Lower leg skin (tissue), 4 donors: ENCODE measurements around the gene PRKCZ. TPM values are rescaled to one million over a fixed set of nuclear protein-coding genes. Genes with fewer than 3 reads are reported as not detected.

ENCODE experiments used
- DNase-seq, 2 donors: peaks; one replicate each; pipeline ENCODE4 v3.0.0-alpha.2; 2019; ENCODE audit warnings: low spot score in 2 of 2
- H3K4me3 ChIP-seq: fragments of 200-600 bp; sonication (generic); 2 replicates; pipeline ENCODE4 v1.5.1; 2017; ENCODE audit warnings: mild to moderate bottlenecking, low read depth; ENCODE audit not compliant: poor library complexity, severe bottlenecking
- POLR2A ChIP-seq, 2 donors: fragments of 450-650 bp; IDR thresholded peaks; one replicate each; pipeline ENCODE4 v1.6.1; 2016 to 2017; ENCODE audit warnings: antibody characterized with exemption in 2 of 2, mild to moderate bottlenecking in 1 of 2, moderate library complexity in 1 of 2
- WGBS, 2 donors: methylation state at CpG; one replicate each; pipeline ENCODE4 v1.1.5; 2018; 5-methylcytosine and 5-hydroxymethylcytosine counted together
- intact Hi-C: fragments of 100-400 bp; cut with DNase I; formaldehyde crosslinking; loops from one replicate; pipeline ENCODE4 v1.15.0; 2023; ENCODE audit warnings: low total_unique reads
- total RNA-seq, 4 donors: library from RNA; depleted of rRNA; stranded (reverse); fragments of >200 nt; gene quantifications; one replicate each; pipeline ENCODE4 v1.1.0, GENCODE V29; 2016
- TF ChIP-seq, protein P1 (sequence below), 3 donors: fragments of 450-650 bp; IDR thresholded peaks; one replicate each; pipeline ENCODE4 v1.5.1; 2016; ENCODE audit warnings: antibody characterized with exemption in 3 of 3, mild to moderate bottlenecking in 3 of 3, moderate library complexity in 2 of 3

PRKCZ gene
- total RNA-seq, 4 donors from 2014 or later, result 25.9 to 32.2 (median 26.8) TPM

DNA sequence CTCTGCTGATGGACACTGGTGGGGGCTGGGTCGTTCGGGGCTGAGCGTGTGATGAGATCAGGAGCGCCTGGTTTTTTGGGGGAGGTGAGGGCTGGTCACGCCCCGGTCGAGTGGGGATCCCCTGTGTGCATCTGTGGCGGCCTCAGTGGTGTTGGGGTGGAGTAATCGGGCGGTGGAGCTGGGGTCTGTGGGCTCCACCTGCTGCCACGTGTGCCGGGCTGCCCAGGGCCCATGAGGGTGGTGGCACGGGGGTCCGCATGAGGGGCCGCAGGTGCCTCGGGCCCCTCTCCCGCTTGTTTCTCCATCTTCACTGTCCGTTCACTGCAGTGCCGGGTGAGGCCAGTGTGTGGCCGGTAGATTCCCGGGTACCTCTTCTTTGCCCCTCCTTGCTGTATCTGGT is 17.2 kb downstream of the PRKCZ start:
- 91 to 94% methylated on average over 20 to 21 of the region's 21 CpGs for WGBS, 2 donors
- no peak for DNase-seq
- H3K4me3 ChIP-seq, result no peak overlapping the region
- intact Hi-C loops, result no loop called here
- no peak for TF ChIP-seq POLR2A (IDR thresholded peaks at IDR 0.05)
- TF ChIP-seq, protein P1, sequence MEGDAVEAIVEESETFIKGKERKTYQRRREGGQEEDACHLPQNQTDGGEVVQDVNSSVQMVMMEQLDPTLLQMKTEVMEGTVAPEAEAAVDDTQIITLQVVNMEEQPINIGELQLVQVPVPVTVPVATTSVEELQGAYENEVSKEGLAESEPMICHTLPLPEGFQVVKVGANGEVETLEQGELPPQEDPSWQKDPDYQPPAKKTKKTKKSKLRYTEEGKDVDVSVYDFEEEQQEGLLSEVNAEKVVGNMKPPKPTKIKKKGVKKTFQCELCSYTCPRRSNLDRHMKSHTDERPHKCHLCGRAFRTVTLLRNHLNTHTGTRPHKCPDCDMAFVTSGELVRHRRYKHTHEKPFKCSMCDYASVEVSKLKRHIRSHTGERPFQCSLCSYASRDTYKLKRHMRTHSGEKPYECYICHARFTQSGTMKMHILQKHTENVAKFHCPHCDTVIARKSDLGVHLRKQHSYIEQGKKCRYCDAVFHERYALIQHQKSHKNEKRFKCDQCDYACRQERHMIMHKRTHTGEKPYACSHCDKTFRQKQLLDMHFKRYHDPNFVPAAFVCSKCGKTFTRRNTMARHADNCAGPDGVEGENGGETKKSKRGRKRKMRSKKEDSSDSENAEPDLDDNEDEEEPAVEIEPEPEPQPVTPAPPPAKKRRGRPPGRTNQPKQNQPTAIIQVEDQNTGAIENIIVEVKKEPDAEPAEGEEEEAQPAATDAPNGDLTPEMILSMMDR (IDR thresholded peaks at IDR 0.05), result no peak

DNA sequence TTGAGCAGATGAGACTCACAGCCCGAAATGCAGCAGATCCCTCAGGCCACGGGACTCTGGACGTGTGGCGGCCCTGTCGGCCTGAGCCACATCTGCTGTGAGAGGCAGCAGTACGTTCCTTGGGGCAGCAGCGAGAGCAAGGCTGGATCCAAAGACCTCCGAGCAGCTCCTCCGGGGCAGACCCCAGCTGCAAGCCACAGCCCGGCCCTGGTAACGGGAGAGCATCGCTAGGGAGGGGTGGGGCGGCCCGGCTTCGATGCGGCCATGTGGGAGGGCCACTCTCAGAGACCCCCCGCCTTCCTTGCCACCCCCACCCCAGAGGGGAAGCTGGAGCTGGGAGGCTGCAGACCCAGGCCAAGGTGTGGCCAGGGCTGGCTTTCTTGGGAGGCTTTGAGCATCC is 17.8 kb downstream of the PRKCZ start:
- no peak for DNase-seq
- 83 to 94% methylated on average over 10 to 15 of the region's 17 CpGs for WGBS, 2 donors
- intact Hi-C loops, result no loop called here

DNA sequence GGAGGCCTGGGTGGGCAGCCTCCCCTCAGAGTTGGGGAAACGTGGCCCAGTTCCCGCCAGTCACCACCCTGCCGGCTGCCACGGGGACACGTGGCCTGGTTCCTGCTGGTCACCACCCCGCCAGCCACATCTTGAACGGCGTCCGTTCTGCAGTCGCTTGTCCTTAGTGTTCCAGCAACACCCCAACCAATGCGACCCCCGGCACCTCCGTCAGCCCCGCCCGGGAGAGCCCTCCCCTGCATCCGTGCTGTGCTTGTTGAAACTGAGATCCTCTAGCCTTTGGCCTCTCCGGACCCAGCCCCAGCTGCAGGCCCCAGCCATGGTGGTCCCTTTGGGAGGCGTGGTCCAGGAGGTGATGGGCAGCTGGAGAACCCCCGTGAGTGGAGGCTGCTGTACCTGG is 18.7 kb downstream of the PRKCZ start:
- no peak for DNase-seq
- intact Hi-C loops, result no loop called here
- TF ChIP-seq, protein P1 (IDR thresholded peaks at IDR 0.05), result no peak
- TF ChIP-seq POLR2A (IDR thresholded peaks at IDR 0.05), result no peak
- 93 to 96% methylated on average over 11 to 16 of the region's 19 CpGs for WGBS, 2 donors
- no peak overlapping the region for H3K4me3 ChIP-seq

More for the DNA sequence above, 17.8 kb downstream of the PRKCZ start:
- no peak for TF ChIP-seq POLR2A (IDR thresholded peaks at IDR 0.05)
- TF ChIP-seq, protein P1 (IDR thresholded peaks at IDR 0.05), result no peak
- no peak overlapping the region for H3K4me3 ChIP-seq

DNA sequence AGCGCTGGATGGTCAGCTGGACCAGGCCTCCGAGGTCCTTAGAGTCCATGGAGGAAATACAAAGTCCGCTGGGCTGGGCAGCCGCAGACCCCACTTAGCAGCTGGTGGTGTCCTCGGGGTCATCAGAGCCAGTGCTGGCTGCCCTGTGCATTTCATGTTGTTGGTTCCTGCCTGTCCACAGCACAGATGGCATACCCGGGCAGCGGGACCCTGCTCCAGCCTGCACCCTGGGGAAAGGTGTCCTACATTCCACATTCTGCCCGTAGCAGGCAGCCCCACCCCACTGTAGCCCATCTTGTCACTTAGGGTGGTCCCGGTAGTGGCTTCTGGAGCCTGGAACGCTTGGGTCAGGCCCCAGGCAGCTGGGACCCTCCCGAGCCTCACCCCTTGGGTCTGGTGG is 19.8 kb downstream of the PRKCZ start:
- DNase-seq, result no peak
- WGBS, 2 donors, result 69 to 97% methylated on average over 4 to 6 of the region's 11 CpGs
- intact Hi-C loops, result no loop called here
- TF ChIP-seq POLR2A (IDR thresholded peaks at IDR 0.05), result no peak
- TF ChIP-seq, protein P1 (IDR thresholded peaks at IDR 0.05), result no peak
- no peak overlapping the region for H3K4me3 ChIP-seq

DNA sequence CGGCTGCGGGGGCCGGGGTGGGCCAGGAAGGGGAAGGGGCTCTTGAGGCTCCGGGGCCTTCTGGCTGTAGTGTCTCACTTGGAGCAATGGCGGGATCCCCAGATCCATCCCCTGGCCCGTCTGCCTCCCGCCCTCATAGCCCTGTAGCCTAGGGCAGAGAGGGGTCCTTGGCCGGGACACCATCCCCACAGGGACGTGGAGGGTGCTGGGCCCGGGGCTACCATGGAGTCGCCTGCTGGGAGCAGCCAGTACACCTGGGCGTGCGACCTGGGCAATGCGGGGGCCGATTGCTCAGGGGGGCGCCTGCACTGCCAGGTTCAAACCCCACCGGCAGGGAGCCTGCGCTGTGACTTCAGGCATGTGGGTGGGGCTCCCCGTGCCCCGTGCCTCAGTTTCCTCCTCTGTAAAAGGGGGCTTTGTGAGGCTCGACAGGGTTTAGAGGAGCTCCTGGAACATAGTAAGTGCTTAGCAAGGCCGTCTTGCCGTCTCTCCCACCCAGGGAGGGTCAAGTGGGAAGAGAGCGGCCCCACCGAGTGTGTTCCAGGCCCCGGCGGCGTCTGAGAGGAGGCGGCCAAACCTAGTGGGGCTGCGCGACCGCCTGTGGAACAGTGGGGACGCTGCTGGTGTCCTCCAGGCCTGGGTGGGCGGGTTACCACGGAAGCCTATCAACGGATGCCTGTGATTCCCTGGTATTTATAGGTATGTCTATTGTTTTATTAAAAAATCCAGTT is 20.8 kb downstream of the PRKCZ start:
- H3K4me3 ChIP-seq, result no peak overlapping the region
- DNase-seq, result no peak

More for the DNA sequence above, 20.8 kb downstream of the PRKCZ start:
- TF ChIP-seq, protein P1 (IDR thresholded peaks at IDR 0.05), result no peak
- no peak for TF ChIP-seq POLR2A (IDR thresholded peaks at IDR 0.05)
- intact Hi-C loops, result no loop called here
- 84 to 86% methylated on average over 29 to 35 of the region's 36 CpGs for WGBS, 2 donors
